HepG2 (cell line): Measurements from ENCODE around the gene MYO15A.

ENCODE experiments used
- NFYB ChIP-seq: sonication (generic); formaldehyde crosslinking; IDR thresholded peaks from 2 replicates; pipeline ENCODE4 v1.4.0; 2020; ENCODE audit warnings: missing genetic modification reagents
- ZBTB40 ChIP-seq, 2 experiments: fragments of 450-650 bp in 1 of 2; sonication (generic) in 1 of 2; formaldehyde crosslinking in 1 of 2; IDR thresholded peaks; 2 replicates each; pipeline versions ENCODE4 v1.6.1 to v1.8.0; 2016 to 2022; ENCODE audit warnings: antibody characterized with exemption in 1 of 2, mild to moderate bottlenecking in 1 of 2, missing genetic modification reagents in 1 of 2

GRCh38 chr17:18203308-18203707 is 94.8 kb downstream of the MYO15A start:
- TF ChIP-seq NFYB (CRISPR knock-in tag) (no peak), ZBTB40 (IDR thresholded peaks at IDR 0.05) (no peak), ZBTB40 (CRISPR knock-in tag; IDR thresholded peaks at IDR 0.05) (no peak)
